ENCODE measurements around the gene KCNN3. TPM values are rescaled to one million over a fixed set of nuclear protein-coding genes. Genes with fewer than 3 reads are reported as not detected.

KCNN3 gene
- total and polyA plus RNA-seq, 7 donors, result 0.23 to 27.7 (median 9.4) TPM

DNA sequence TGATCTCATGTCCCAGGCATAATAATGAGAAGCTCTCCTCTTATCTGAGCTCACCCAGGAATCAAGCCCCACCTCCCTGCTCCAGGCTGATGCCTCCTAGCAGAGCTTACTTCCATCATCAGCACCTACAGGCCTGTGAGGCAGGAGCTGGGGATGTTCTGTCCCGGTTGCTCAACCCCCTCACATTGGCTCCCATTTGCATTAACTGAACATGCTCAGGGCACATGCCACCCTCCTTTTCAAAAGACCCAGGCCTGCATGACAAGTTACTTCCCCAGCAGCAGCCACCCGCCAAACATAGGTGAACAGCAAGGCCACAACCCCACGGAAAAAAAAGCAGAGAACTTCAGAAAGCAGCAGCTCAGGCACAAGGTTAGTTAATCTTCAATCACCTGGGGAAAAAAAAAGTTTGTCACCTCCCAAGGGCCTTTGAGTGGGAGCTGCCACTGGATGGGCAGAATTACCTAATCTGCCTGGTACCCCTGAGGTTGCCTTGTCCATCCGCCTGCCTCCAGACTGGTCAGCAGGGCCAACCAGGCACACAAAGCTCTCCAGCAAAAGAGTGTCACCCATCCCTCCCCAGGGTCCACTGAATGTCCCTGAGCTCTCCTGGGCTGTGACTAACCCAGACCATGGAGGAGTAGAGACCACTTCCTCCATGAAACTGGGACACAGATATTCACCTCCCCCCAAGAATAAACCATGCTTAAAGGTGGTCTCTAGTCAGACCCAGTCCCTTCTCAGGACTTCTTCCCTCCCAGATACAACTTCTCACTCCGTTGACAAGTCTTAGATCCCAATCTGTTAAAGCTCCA is 4.4 kb downstream of the KCNN3 start:
- intact Hi-C loops (cut with DNase I), result no loop called here
- no peak for DNase-seq
- TF ChIP-seq, protein P1, sequence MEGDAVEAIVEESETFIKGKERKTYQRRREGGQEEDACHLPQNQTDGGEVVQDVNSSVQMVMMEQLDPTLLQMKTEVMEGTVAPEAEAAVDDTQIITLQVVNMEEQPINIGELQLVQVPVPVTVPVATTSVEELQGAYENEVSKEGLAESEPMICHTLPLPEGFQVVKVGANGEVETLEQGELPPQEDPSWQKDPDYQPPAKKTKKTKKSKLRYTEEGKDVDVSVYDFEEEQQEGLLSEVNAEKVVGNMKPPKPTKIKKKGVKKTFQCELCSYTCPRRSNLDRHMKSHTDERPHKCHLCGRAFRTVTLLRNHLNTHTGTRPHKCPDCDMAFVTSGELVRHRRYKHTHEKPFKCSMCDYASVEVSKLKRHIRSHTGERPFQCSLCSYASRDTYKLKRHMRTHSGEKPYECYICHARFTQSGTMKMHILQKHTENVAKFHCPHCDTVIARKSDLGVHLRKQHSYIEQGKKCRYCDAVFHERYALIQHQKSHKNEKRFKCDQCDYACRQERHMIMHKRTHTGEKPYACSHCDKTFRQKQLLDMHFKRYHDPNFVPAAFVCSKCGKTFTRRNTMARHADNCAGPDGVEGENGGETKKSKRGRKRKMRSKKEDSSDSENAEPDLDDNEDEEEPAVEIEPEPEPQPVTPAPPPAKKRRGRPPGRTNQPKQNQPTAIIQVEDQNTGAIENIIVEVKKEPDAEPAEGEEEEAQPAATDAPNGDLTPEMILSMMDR (IDR thresholded peaks at IDR 0.05), result no peak
- TF ChIP-seq POLR2AphosphoS5 (IDR thresholded peaks at IDR 0.05), result no peak
- TF ChIP-seq EP300 (IDR thresholded peaks at IDR 0.05), result no peak
- TF ChIP-seq POLR2A (IDR thresholded peaks at IDR 0.05), result no peak
- WGBS, 2 donors, result 65 to 67% methylated on average over 5 of the region's 5 CpGs
- Histone ChIP-seq H3K36me3 (no peaks in the 10 kb centered on the region), H3K4me3 (peak overlapping the region in 3 of 4 donors; percentile 40 to 50 (median 50)), H3K27me3 (peaks cover 0 to 25% (median 18%) of the 10 kb centered on the region in 3 donors), H3K4me1 (peaks cover 0 to 39% (median 27%) of the 10 kb centered on the region in 4 donors), H3K9me3 (no peaks in the 10 kb centered on the region), H3K27ac (peak overlapping the region in 3 of 4 donors; percentile 11 to 52 (median 22))

- DNase-seq, result no peak
- Histone ChIP-seq H3K27ac (peak overlapping the region in 3 of 4 donors; percentile 6 to 52 (median 6)), H3K27me3 (peaks cover 0 to 20% (median 11%) of the 10 kb centered on the region in 3 donors), H3K36me3 (no peaks in the 10 kb centered on the region), H3K9me3 (no peaks in the 10 kb centered on the region), H3K4me3 (peak overlapping the region in 3 of 4 donors; percentile 12 to 50 (median 50)), H3K4me1 (peaks cover 0 to 26% (median 15%) of the 10 kb centered on the region in 4 donors)
- intact Hi-C loops (cut with DNase I), result no loop called here
- WGBS, 2 donors, result 77 to 89% methylated on average over 8 of the region's 8 CpGs
- TF ChIP-seq, protein P1 (IDR thresholded peaks at IDR 0.05), result no peak
- TF ChIP-seq POLR2AphosphoS5 (IDR thresholded peaks at IDR 0.05) (no peak), POLR2A (IDR thresholded peaks at IDR 0.05) (no peak), EP300 (IDR thresholded peaks at IDR 0.05) (no peak)
These were observed 5.7 kb downstream of the KCNN3 start for GRCh38 chr1:154864189-154864975.

DNA sequence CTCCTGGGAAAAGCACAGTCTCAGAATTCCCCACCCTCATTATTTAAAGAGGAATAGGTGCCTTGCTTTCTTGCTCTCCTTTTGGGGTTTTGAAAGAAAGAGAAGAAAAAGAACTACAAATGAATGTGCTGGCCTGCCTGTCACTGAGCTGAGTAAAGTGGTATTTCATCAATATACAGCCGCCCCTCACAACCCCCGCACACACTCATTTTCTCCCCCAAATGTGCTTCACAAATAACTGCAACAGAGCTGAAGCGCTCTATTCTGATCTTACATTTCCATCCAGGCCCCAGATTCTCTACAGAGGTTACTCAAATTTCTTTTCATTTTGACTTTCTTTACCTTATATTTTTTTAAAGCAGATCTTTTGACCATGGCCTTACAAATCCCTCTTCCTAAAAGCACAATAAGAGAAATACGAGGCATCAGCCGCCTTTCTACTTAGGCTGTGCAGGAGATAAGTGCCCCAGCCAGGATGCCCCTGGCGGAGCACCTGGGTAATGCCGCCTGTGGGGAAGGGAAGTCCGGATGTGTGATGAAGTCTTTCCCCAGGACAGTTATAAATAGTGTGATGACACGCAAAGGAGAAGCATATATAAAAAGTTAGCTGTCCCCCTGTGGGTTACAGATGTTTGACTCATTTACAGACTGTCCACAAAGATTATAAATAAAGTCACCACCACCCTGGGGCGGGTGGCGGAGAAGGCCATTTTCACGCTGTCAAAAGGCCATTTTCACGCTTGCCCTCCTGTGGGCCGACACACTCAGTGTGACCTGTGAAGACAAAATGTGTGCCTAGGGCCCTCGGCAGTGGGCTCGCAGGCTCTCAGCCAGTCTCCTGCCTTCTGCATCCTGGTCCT is 6.5 kb downstream of the KCNN3 start:
- no peak for DNase-seq
- WGBS, 2 donors, result 69 to 76% methylated on average over 16 of the region's 16 CpGs
- Histone ChIP-seq H3K36me3 (no peaks in the 10 kb centered on the region), H3K4me1 (peaks cover 0 to 20% (median 10%) of the 10 kb centered on the region in 4 donors), H3K27me3 (peaks cover 0 to 12% (median 9%) of the 10 kb centered on the region in 3 donors), H3K27ac (peak overlapping the region in 3 of 4 donors; percentile 6 to 62 (median 26)), H3K4me3 (peak overlapping the region in 3 of 4 donors; percentile 7 to 50 (median 50)), H3K9me3 (no peaks in the 10 kb centered on the region)
- TF ChIP-seq, protein P1 (IDR thresholded peaks at IDR 0.05), result peak in 1 of 4 experiments; percentile 35
- no peak for TF ChIP-seq EP300 (IDR thresholded peaks at IDR 0.05)
- intact Hi-C loops (cut with DNase I), result no loop called here

DNA sequence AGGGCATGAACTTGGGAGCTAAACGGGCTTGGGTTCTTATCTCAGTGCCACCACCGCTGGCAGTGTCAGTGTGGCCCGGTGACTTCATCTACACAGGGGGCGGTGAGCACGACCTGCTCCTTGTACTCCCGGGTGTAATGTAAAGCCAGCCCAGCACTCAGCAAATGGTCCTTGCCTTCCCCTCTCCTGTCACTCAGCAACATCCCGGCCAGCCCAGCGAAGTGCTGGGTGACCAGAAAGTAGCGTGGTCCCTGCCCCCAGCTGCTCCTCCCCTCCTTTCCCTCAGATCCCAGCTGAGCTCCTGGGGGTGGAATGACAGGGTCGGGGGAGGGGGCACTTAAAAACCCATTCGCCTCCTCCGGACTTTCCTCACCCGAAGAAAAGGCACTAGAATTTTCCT is 7.2 kb downstream of the KCNN3 start:
- Histone ChIP-seq H3K9me3 (no peaks in the 10 kb centered on the region), H3K36me3 (no peaks in the 10 kb centered on the region), H3K27ac (peak overlapping the region in 3 of 4 donors; percentile 26 to 62 (median 45)), H3K4me3 (peak overlapping the region in 3 of 4 donors; percentile 7 to 50 (median 17)), H3K4me1 (peaks cover 0 to 13% (median 6%) of the 10 kb centered on the region in 4 donors), H3K27me3 (peaks cover 0 to 6% (median 5%) of the 10 kb centered on the region in 3 donors)
- 39 to 65% methylated on average over 13 of the region's 13 CpGs for WGBS, 2 donors
- DNase-seq, result no peak
- TF ChIP-seq EP300 (IDR thresholded peaks at IDR 0.05) (no peak), POLR2A (IDR thresholded peaks at IDR 0.05) (no peak), POLR2AphosphoS5 (IDR thresholded peaks at IDR 0.05) (no peak)
- TF ChIP-seq, protein P1 (IDR thresholded peaks at IDR 0.05), result no peak
- intact Hi-C loops (cut with DNase I), result no loop called here
